ENCODE data around the gene LINC01488.
A peak's percentile ranks its signal among the peaks of the same experiment; 100 is the strongest.

The LINC01488 gene

DNA sequence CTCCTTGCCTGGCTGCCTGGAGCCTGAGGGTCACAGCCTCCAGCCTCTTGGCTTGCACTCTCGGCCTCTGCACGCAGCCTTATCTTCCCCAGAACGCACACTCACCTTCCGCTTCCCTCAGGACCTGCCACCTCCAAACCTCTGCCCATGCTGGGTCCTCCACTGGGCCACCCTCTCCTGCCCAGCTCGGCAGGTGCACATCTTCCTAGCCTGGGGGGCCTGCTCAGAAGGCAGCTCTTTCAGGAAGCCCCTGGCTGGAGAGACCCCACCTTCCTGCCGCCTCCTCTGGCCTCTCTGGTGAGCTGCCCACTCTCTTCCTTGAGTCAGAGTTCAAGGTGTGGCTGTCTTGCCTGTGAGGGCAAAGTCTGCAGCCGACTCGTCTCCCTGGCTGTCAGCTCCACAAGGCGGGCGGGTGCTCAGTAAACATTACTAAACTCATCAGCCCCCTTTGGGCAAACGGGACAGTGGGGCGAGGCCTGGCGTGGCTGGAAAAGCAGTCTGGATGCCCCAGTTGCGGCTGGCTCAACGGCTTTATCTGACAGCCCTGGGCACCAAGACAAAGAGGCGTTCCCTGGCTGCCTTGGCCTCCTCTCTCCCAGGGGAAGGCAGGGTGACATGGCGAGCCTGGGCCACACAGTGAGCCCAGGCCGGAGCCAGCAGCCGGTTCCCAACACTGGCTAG lies 1.7 kb upstream of the LINC01488 start:
- DNase-seq (ENCODE audit: low spot score): peak; percentile 43

DNA sequence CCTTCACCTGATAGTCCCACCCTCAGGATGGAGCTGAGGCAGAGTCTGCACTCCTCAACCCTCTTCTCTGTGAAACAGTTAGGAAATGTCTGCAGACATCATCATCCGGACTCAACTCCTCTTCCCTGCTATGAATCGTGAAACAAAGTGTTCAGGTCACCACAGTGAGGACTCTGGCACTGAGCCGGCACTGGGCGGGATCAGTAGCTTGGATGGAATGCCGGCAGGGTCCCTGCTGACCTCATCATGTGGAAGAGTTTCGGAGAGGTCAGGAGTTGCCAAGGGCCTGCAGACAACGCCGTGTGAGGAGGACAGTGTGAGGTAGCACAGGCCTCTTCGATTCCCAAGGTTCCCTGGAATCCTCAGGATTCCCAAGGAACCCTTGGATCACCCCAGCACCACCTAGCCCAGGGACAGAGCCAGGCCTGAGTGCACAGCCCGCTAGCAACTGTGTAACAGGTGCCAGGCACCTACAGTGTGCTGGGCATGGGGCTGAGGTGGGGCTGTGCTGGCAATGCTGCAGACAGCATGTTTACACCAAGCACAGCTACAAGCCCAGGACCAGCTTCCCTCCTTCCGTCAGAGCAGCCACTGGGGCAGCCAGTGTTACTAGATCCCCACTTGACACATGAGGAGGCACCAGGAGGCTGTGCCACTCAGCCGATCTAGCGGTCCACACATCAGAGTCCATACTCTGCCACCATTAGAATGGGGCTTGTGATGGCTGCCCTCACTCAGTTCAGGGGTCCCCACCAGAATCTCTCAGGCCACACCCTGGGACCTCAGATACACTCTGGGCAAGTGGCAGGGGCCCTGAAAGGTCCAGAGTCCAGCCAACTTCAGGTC lies 693 bp upstream of the LINC01488 start:
- DNase-seq (ENCODE audit: low spot score): no peak

DNA sequence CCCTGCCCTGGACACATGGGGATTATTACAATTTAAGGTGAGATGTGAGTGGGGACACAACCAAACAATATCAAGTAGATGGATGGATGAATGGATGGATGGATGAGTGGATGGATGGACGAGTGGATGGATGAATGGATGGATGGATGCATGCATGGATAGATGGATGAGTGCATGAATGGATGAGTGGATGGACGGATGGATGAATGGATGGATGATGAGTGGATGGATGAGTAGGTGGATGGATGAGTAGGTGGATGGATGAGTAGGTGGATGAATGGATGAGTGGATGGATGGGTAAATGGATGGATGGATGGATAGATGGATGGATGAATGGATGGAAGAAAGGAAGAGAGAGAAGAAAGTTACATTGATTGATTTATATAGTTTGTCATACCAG lies 859 bp downstream of the LINC01488 start:
- DNase-seq (ENCODE audit: low spot score): no peak

DNA sequence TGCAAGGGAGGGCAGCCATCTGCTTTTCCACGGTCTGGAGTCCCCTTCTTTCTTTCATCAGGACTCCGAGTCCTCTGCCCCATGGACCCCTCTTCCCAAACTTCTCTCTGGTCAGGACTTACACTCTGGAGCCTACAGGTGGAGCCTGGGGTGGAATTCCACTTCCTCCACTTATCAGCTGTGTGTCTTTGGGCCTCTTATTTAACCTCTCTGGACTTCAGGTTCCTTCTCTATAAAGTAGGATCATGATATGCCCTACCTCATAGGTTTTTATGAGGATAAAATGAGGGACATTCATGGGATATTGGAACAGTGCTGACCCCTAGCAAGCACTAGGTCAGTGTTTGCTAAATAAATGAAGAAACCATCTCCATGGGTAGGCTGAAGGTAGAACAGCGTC lies 1.7 kb downstream of the LINC01488 start:
- no peak for DNase-seq (ENCODE audit: low spot score)

DNA sequence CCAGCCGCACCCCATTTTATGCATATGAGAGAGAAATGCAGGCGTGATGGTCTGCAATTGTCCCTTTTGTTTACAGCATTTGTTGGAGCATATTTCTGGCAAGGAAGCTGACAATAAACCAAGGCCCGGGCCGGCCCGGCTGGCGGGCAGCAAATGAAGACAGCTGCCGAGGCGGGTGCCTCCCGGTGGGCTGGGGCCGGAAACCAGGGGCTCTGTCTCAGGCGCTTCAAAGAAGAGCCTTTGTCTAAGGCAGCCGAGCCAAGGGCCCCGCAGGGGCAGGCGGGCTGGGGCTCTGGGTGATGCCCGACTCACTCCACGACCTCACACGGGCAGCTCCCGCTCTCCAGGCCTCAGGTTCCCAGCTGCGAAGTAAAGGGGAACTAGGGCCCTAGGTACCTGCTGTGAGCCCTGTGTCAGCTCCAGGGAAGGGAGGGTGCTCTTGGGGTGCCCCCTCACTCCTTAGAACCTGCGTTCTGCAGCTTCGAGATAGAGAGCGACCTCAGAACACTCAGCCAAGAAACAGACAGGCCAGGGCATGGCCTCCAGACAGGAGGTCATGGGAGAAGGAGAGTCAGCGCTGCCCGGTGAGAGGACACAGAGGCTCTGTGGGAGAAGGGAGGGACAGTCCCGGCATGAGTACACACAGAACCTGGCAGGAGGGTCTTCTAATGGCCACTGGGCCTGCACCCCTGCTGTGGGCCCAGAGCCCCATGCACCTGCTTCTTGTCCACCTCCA lies 2.4 kb downstream of the LINC01488 start:
- DNase-seq (ENCODE audit: low spot score): no peak

DNA sequence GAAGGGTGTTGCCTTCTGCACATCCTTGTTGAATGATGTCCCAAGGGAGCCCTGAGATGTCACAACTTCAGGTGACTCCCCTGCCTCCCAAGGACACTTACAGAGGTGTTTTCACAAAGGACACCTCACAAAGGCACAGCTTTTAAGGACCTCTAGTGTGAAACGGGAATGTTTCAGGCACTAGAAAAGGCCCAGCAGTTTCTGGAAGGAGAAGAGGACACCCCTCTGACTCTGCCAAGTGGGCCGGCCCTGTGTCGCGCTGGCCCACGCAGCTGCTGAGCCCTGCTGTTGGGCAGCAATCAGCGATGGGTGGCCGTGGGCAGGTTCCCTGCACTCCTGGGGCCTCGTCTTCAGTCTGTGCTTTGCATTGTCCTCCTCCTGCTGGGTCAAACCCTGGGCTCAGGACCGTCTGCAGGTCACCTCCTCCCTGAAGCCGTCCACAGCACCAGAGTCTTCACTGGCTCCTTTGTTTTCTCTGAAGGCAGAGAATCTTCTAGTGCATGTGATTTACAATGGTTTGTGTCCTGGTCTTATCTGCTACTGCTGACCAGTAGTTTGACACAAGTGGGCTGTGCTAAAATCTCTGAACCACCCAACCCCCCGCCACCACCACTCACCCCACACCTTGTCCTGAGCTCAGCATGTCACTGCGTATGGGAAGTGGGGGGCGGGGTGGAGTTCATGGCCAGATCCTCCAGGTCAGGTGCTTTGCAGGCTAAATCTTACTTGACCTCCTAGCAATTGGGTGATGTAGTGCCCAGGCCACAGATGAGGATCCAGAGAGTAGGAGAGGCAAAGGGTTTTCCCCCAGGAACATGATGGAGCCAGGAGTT lies 3.2 kb downstream of the LINC01488 start:
- DNase-seq (ENCODE audit: low spot score): no peak

DNA sequence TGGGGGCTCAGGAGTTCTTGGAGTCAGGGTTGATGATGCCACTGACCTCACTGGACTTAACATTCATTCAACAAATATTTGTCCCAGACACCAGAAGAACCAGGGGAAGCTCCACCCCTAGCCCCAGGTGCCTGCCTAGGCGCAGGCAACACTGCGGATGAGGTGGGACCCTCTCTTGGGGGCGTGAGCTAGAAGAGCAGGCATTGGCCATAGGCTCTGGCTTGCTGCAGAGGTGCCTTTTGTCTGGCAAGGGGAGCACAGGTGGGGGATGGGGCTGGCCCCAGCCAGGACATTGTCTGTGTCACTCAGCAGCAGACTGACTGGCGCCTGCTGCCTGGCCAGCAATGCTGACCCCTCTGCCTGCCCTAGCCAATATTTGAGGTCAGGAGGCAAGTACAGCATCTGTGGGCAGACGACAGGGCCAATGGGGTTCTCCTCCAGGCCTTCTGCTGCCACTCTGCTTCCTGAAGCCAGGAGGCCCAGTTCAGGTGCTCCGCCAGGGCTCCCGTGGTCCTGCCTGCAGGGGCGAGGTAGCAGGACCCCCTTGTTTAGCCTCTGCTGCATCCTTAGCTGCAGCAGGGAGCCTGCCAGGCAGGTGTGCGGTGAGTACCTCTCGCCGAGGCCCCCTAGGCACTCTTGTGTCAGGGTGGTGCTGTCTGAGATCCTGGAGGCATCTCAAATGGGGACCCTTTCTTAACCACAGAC lies 4.0 kb downstream of the LINC01488 start:
- DNase-seq (ENCODE audit: low spot score): no peak

DNA sequence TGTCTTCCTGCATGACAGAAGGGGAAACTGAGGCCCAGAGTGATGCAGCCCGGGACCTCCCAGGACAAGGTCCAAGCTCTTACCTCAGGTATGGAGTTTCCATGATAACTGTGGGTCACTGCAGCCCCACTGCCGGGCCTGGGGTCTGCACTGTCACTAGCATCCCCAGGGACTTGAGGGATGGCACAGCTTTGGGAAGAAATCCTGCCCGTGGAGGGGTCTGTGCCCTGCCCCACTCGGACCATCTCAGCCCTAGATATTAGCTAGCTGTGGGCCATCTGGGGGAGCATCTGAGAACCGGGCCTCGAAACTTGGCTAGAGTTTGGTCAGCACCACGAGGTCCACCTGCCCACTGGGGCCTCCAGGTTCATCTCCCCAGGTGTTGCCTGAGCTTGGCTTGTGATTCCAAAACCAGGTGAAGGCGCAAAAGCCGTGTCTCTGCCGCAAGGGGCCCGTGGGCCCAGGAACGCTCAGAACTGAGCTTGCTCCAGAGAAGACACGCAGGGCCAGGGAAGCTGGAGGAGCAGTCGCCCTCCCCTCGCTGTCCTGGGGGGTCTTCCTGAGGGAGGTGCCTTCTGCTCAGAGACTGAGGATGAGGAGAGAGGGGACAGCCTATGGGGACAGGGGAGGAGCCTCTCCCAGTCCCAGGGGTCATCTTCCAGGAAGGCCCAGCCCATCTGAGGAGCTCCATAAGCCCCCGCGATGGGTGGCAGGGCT lies 4.8 kb downstream of the LINC01488 start:
- DNase-seq (ENCODE audit: low spot score): no peak

DNA sequence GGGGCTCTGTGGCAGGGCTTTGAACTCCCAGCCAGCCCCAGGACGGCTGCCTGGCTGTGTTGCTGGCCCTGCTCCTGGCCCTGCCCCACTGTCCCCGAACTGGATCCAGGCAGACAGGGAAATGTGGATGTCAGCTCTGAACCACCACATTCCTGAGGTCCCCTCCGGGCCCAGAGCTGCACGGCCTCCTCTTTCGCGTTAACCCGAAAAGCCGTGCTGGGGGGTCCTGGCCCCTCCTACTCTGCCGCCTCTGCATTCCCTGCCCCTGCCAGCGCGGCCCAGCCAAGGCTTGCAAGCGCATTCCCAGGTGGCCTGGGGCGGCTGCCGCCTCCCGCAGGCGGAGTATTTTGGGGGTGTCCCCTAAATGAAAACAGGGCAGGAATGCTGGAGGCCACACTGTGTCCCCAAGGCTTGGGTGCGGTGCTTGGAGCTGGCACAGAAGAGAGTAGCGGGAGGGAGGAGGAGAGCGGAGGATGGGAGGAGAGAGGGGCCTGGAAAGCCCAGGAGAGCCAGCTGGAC lies 5.4 kb downstream of the LINC01488 start:
- peak; percentile 53 for DNase-seq (ENCODE audit: low spot score)

DNA sequence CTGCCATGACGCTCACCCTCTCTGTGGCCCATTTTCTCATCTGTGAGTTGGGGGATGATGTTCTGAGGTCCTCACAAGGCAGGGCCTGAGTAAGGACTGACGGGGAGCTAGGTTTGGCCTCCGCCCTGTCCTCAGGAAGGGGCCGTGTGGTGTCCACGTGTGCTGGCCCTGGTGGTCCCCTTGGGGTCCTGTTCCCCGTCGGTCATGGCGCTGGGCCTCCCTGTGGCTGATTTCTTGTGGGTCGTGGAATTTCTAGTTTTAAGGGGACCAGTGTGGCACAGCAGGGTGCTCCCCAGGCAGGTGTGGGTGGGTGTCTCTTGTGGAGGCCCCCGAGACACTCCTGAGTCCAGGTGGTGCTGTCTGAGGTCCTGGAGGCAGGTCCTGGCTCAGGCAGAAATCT lies 5.9 kb downstream of the LINC01488 start:
- DNase-seq (ENCODE audit: low spot score): no peak

DNA sequence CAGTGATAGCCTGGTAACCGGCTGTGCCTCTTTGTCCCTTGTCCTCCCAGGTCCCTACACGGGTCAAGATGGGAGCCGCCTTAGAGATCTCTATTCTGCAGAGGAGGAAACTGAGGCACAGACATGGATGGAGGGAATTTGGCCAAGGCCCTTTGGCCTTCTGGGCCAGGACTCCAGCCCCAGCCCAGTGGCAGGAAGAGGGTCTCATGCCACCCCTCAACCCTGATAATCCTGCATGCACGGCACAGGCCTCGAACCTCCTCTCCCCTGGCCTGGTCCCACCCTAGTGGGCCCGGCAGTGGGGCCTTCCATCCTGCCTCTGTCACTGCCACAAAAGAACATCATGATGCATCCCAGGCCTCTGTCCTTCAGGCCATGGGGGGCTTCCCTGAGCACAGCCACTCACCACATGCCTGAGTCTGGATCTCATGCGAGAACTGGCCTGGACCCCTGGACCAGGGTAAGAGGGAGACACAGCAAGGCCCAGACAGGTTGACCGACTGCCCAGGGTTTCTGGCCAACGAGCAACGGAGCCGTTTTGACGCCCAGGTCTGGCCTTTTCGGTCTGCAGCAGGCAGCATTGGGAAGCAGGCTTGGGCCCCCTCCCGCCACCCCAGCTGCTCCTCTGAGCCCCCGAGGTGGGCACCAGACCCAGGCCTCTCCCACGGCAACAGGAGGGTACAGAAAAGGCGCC lies 6.5 kb downstream of the LINC01488 start:
- DNase-seq (ENCODE audit: low spot score): no peak

DNA sequence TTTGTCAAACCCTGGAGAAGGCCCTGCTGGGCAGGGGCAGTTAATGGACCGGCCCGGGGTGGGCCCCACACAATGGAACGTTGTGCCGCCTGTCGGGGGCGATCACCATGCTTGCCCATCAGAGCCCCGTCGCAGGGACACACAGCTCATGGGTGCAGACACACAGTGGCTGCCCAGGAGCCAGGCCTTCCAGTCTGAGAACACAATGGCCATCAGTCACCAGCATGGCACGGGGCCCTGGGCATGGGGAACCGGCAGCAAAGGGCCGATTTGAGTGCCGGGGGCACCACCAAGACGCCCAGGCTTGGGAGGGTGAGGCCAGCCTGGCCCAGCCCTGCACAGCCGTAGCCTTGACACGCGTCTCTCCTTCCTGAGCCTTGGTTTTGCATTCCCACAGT lies 7.1 kb downstream of the LINC01488 start:
- no peak for DNase-seq (ENCODE audit: low spot score)

DNA sequence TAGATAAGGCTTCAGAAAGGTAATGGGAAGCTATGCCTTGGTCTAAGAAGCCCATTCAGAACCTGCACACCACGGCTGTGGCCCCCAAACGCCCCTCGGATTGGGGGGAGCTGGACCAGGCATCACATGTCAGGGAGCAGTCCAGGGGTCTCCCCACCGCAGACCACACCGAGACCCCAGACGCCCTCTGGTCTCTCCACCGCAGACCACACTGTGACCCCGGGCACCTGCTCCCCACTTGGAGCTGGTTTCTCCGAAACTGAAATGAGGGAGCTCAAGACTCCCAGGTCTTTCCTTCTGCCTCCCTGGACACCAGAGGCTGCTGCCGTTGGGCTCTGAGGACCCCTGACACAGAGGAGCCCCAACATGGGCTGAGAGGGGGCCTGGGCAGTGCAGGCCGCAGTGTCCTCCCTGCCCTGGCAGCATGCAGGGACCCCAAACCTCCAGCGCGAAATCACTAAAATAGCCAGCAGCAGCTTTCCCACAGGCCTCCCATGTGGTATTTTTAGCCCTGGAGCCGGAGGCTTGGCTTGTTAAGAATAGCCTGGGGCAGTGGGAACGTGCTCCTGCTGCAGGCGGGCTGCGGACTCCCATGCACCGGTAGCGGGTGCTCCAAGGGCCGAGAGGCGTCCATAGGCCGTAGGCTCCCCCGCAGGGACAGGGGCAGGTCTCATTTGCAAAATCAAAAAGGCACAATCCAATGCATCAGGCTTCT lies 7.7 kb downstream of the LINC01488 start:
- no peak for DNase-seq (ENCODE audit: low spot score)

DNA sequence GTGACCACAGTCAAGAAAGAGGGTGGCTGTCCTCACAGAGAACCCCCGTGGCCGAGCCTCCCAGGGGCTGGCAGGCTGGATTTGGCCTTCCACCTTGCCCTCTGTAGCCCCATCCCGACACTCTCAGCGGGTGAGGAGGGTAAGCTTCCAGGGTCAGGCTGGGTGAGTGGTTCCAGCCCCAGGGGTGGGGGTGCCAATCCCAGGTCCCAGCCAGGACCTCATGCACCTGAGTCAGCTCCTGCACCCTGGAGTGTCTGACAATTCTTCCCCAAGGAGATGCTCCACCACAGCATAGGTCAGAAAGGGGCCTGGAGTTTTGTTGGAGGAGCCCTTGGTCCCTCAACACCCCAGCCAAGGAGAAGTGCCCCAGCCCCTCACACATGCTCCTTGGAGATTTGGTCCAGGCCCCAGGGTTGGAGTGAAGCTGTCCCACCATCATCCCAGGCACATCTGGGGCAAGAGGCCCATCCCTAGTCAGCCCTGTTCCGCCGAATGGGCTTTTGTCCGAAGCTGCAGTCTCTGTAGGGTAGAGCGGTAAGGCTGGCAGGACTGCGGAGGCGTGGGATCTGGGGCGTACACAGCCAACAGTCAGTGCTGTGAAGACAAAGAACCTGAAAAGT lies 8.4 kb downstream of the LINC01488 start:
- DNase-seq (ENCODE audit: low spot score): no peak

DNA sequence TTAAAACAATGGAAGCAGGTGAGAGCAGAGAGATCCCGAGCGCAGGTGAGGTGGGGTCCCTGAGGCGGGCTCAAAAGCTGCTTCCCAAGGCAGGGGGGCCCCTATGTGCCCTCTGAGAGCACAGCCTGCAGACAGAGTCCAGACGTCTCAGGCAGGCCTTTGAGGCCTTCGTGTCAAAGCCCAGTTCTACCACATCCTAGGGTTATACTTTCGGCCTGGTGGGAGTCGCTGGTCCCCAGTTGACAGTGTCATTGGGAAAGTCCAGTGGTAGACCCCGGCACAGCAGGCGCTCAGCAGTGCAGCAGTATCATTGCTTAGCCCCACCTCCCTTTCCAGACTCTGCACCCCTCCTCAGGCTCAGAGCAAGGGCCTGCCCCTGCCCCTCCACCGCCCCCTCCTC lies 9.1 kb downstream of the LINC01488 start:
- DNase-seq (ENCODE audit: low spot score): no peak

DNA sequence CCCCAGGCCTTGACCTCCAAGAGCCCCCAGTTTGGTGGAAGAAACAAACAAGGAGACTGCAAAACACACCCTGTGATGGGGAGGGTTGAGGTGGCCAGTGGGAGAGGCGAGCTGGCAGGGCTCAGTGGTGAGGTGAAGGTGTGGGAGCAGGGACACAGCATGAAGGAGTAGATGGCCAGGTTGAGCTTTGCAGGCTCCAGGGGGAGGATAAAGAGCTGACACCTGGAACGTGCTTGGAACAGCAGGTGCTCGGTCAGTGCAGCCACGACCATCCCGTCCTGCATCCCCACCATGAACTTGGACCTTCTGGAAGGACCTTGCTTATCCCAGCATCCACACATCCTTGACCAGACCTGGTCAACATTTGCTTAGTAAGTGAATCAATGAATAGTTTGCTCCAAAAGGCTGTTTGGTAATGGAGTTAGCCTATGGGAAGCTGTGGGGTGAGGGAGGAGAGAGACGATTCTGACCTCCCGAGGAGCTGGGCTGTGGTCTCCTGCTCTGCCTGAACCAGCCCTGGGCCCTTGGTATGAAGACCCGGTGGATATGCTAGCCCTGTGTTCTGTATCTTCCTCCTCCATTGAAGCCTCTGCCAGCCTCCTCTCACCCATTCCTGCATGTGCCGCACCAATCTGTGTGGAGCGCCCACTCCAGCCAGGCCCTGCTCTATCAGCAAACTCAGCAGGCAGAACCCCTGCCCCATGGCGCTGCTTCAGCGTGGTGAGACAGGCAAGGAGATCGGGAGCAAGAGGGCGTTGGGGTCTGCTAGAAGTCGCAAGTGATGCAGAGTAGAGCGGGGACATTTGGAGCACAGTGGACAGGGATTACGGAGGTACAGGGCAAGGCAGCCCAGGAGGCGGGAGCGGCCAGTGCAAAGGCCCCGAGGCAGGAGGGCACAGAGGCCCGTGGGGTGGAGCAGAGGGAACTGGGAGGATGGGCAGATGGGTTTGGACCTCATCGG lies 9.9 kb downstream of the LINC01488 start:
- no peak for DNase-seq (ENCODE audit: low spot score)

DNA sequence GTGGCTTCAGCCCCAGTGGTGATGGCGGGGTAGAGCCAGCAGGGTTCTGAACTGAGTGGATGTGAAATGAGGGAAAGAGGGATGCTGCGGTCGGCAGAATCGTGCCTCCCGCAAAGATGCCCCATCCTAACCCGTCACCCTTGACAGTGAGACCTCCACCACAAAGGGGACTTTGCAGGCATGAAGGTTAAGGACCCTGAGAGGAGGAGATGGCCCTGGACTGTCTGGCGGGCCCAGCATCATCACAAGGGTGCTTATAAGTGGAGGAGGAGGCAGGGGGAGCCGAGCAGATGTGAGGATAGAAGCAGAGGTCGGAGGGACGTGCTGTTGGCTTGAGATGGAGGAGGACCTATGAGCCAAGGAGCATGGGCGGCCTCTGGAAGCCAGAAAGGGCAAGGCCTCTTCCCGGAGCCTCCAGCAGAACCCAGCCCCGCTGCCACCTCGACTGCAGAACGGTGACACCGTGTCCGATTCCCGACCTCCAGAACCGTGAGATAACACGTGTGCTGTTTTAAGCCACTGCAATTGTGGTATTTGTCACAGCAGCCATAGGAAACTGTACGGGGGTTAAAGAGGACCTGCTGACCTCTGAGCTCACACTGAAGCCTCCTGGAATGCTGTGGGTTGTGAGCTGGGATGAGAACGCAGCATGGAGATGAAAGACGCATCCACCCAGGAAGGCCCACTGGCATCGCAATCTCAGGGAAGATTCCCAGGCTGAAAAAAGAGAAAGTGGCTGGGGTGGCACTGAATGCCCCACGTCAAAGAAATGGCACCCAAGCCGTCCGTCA lies 10.9 kb downstream of the LINC01488 start:
- no peak for DNase-seq (ENCODE audit: low spot score)
